ENCODE results near the gene CHN2.

Gene CHN2

GRCh38 chr7:29184599-29184998, 10.0 kb upstream of the CHN2 start:
- Histone ChIP-seq H3K4me3 (ENCODE audit: insufficient read depth, low read length, poor library complexity, severe bottlenecking) (no peak overlapping the region), H3K27me3 (ENCODE audit: low read length) (no peaks in the 10 kb centered on the region), H3K9me3 (ENCODE audit: insufficient read depth, low read length) (no peaks in the 10 kb centered on the region), H3K27ac (ENCODE audit: low read depth, low read length) (no peak overlapping the region), H3K9ac (ENCODE audit: low read length) (no peak overlapping the region), H3K4me2 (ENCODE audit: low read depth, low read length, poor library complexity, severe bottlenecking) (no peak overlapping the region), H3K79me2 (ENCODE audit: insufficient read depth, low read length) (no peaks in the 10 kb centered on the region), H2AFZ (ENCODE audit: low read depth, low read length, severe bottlenecking) (no peak overlapping the region), H4K20me1 (ENCODE audit: low read depth, low read length) (no peaks in the 10 kb centered on the region), H3K36me3 (ENCODE audit: low read length) (no peaks in the 10 kb centered on the region), H3K9me2 (replicated peaks; ENCODE audit: insufficient read depth, low read length) (no peaks in the 10 kb centered on the region), H3F3A (ENCODE audit: insufficient read depth) (no peaks in the 10 kb centered on the region)
- TF ChIP-seq, protein P1, sequence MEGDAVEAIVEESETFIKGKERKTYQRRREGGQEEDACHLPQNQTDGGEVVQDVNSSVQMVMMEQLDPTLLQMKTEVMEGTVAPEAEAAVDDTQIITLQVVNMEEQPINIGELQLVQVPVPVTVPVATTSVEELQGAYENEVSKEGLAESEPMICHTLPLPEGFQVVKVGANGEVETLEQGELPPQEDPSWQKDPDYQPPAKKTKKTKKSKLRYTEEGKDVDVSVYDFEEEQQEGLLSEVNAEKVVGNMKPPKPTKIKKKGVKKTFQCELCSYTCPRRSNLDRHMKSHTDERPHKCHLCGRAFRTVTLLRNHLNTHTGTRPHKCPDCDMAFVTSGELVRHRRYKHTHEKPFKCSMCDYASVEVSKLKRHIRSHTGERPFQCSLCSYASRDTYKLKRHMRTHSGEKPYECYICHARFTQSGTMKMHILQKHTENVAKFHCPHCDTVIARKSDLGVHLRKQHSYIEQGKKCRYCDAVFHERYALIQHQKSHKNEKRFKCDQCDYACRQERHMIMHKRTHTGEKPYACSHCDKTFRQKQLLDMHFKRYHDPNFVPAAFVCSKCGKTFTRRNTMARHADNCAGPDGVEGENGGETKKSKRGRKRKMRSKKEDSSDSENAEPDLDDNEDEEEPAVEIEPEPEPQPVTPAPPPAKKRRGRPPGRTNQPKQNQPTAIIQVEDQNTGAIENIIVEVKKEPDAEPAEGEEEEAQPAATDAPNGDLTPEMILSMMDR (IDR thresholded peaks at IDR 0.05; ENCODE audit: insufficient read depth, low read length, poor library complexity, severe bottlenecking), result no peak
- no peak for TF ChIP-seq EZH2phosphoT487 (conservative IDR thresholded peaks at IDR 0.05; ENCODE audit: low read length)

- H3K27me3 ChIP-seq (ENCODE audit: low read length), result no peaks in the 10 kb centered on the region
- TF ChIP-seq EZH2phosphoT487 (conservative IDR thresholded peaks at IDR 0.05; ENCODE audit: low read length), result no peak
- TF ChIP-seq, protein P1 (IDR thresholded peaks at IDR 0.05; ENCODE audit: insufficient read depth, low read length, poor library complexity, severe bottlenecking), result no peak
- H2AFZ ChIP-seq (ENCODE audit: low read depth, low read length, severe bottlenecking), result no peak overlapping the region
- H3K9me3 ChIP-seq (ENCODE audit: insufficient read depth, low read length), result no peaks in the 10 kb centered on the region
- H4K20me1 ChIP-seq (ENCODE audit: low read depth, low read length), result no peaks in the 10 kb centered on the region
- no peaks in the 10 kb centered on the region for H3F3A ChIP-seq (ENCODE audit: insufficient read depth)
- H3K4me3 ChIP-seq (ENCODE audit: insufficient read depth, low read length, poor library complexity, severe bottlenecking), result no peak overlapping the region
- H3K27ac ChIP-seq (ENCODE audit: low read depth, low read length), result no peak overlapping the region
- H3K36me3 ChIP-seq (ENCODE audit: low read length), result no peaks in the 10 kb centered on the region
- no peaks in the 10 kb centered on the region for H3K79me2 ChIP-seq (ENCODE audit: insufficient read depth, low read length)
- H3K9me2 ChIP-seq (replicated peaks; ENCODE audit: insufficient read depth, low read length), result no peaks in the 10 kb centered on the region
- H3K4me2 ChIP-seq (ENCODE audit: low read depth, low read length, poor library complexity, severe bottlenecking), result no peak overlapping the region
- no peak overlapping the region for H3K9ac ChIP-seq (ENCODE audit: low read length)
Measured at GRCh38 chr7:29185613-29186012, 9.0 kb upstream of the CHN2 start.

DNA sequence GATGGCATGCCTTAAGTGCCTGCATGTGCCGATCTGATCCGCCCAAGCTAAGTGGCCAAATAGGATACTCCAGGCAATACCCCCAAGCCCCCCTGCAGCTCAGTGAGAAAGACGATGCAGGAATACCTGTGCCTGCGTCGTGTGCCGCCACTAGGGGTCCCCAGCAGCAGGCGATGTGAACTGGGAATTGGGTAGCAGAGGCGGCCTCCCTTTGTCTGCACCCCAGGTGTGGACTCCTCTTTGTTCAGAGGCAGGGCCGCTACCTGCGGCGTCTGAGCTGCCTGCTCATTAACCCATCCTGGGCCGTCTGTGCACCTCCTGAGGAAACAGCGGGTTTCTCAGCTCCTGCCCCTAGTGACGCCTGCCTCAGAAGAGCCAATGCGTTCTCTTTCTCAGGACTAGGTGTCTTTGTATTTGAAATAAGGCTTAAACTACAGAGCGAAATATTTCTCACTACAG, 4.8 kb upstream of the CHN2 start:
- H3K79me2 ChIP-seq (ENCODE audit: insufficient read depth, low read length), result no peaks in the 10 kb centered on the region
- no peaks in the 10 kb centered on the region for H3K9me3 ChIP-seq (ENCODE audit: insufficient read depth, low read length)
- H3K4me3 ChIP-seq (ENCODE audit: insufficient read depth, low read length, poor library complexity, severe bottlenecking), result no peak overlapping the region
- no peaks in the 10 kb centered on the region for H3F3A ChIP-seq (ENCODE audit: insufficient read depth)
- no peak overlapping the region for H2AFZ ChIP-seq (ENCODE audit: low read depth, low read length, severe bottlenecking)
- no peaks in the 10 kb centered on the region for H3K27me3 ChIP-seq (ENCODE audit: low read length)
- TF ChIP-seq, protein P1 (IDR thresholded peaks at IDR 0.05; ENCODE audit: insufficient read depth, low read length, poor library complexity, severe bottlenecking), result peak; percentile 98
- no peak for TF ChIP-seq EZH2phosphoT487 (conservative IDR thresholded peaks at IDR 0.05; ENCODE audit: low read length)
- no peak overlapping the region for H3K4me2 ChIP-seq (ENCODE audit: low read depth, low read length, poor library complexity, severe bottlenecking)
- no peaks in the 10 kb centered on the region for H3K9me2 ChIP-seq (replicated peaks; ENCODE audit: insufficient read depth, low read length)
- H4K20me1 ChIP-seq (ENCODE audit: low read depth, low read length), result no peaks in the 10 kb centered on the region
- no peak overlapping the region for H3K27ac ChIP-seq (ENCODE audit: low read depth, low read length)
- no peaks in the 10 kb centered on the region for H3K36me3 ChIP-seq (ENCODE audit: low read length)
- no peak overlapping the region for H3K9ac ChIP-seq (ENCODE audit: low read length)
